ENCODE results near the gene AKR1A1.
"Not testable (repeated sequence)": the region's sequence is repeated elsewhere in the genome, so short reads cannot be mapped to it uniquely, and the experiment has no call there.

Gene AKR1A1

GRCh38 chr1:45550401-45551351, at the start of gene AKR1A1:
Gene AKR1A1 (plus strand): TSS chr1:45550826. CDS start chr1:45561795, 10,969 bp downstream.
- DNase-seq, result peak; percentile 93

GRCh38 chr1:45501505-45501859, 49.1 kb upstream of the AKR1A1 start:
- no peak for DNase-seq

GRCh38 chr1:45503462-45504360, 46.9 kb upstream of the AKR1A1 start:
- no peak for DNase-seq

GRCh38 chr1:45507195-45507594, 43.4 kb upstream of the AKR1A1 start:
- no peak for DNase-seq

GRCh38 chr1:45507893-45508292, 42.7 kb upstream of the AKR1A1 start:
- DNase-seq, result no peak

- DNase-seq, result no peak
Observed at GRCh38 chr1:45508295-45509151, 42.1 kb upstream of the AKR1A1 start.

- DNase-seq, result no peak
Observed at GRCh38 chr1:45510036-45510971, 40.3 kb upstream of the AKR1A1 start.

- DNase-seq, result no peak
Observed at GRCh38 chr1:45510972-45511527, 39.6 kb upstream of the AKR1A1 start.

GRCh38 chr1:45512641-45513054, 38.0 kb upstream of the AKR1A1 start:
- DNase-seq, result peak; percentile 28

- not testable (repeated sequence) for DNase-seq
Observed at GRCh38 chr1:45513532-45514260, 36.9 kb upstream of the AKR1A1 start.

GRCh38 chr1:45516036-45516435, 34.6 kb upstream of the AKR1A1 start:
- no peak for DNase-seq

- no peak for DNase-seq
Observed at GRCh38 chr1:45516465-45516864, 34.2 kb upstream of the AKR1A1 start.

GRCh38 chr1:45518366-45518765, 32.3 kb upstream of the AKR1A1 start:
- DNase-seq, result not testable (repeated sequence)

- DNase-seq, result no peak
Observed at GRCh38 chr1:45518910-45519309, 31.7 kb upstream of the AKR1A1 start.

GRCh38 chr1:45519774-45520173, 30.9 kb upstream of the AKR1A1 start:
- not testable (repeated sequence) for DNase-seq

- DNase-seq, result peak; percentile 98
Observed at GRCh38 chr1:45521413-45522323, 29.0 kb upstream of the AKR1A1 start, which contains the start of gene PRDX1. Gene PRDX1 (minus strand): TSS chr1:45521884. CDS start chr1:45519043, 2,841 bp downstream.

- DNase-seq, result no peak
Observed at GRCh38 chr1:45522324-45523104, 28.1 kb upstream of the AKR1A1 start.

GRCh38 chr1:45523516-45523915, 27.1 kb upstream of the AKR1A1 start:
- not testable (repeated sequence) for DNase-seq
